ENCODE results near the gene RABEPK. TPM values are rescaled to one million over a fixed set of nuclear protein-coding genes. Genes with fewer than 3 reads are reported as not detected.
"Not testable (repeated sequence)": the region's sequence is repeated elsewhere in the genome, so short reads cannot be mapped to it uniquely, and the experiment has no call there.

The RABEPK gene
- 38.4 TPM for polyA plus RNA-seq (2013, experiment 1 of 2; ENCODE audit: insufficient read length)
- 37.6 TPM for polyA plus RNA-seq (2013, experiment 2 of 2; ENCODE audit: insufficient read length)

GRCh38 chr9:125200216-125201047 lies at the start of gene RABEPK:
RABEPK (plus strand) TSS chr9:125200542; CDS start chr9:125203014, 2,472 bp downstream.
- DNase-seq, result peak; percentile 96

GRCh38 chr9:125151730-125152129 lies 48.6 kb upstream of the RABEPK start:
- DNase-seq, result no peak

- DNase-seq, result no peak
Measured at GRCh38 chr9:125153712-125154367, 46.5 kb upstream of the RABEPK start.

- DNase-seq, result no peak
Measured at GRCh38 chr9:125156551-125156950, 43.8 kb upstream of the RABEPK start.

GRCh38 chr9:125160750-125161149 lies 39.6 kb upstream of the RABEPK start:
- DNase-seq, result no peak

- DNase-seq, result peak; percentile 43
Measured at GRCh38 chr9:125161284-125161918, 38.9 kb upstream of the RABEPK start.

GRCh38 chr9:125162891-125163290 lies 37.5 kb upstream of the RABEPK start:
- DNase-seq, result not testable (repeated sequence)

GRCh38 chr9:125166762-125167161 lies 33.6 kb upstream of the RABEPK start:
- no peak for DNase-seq

GRCh38 chr9:125169895-125170294 lies 30.4 kb upstream of the RABEPK start:
- no peak for DNase-seq

GRCh38 chr9:125172031-125172755 lies 28.1 kb upstream of the RABEPK start:
- peak; percentile 28 for DNase-seq

GRCh38 chr9:125176636-125177035 lies 23.7 kb upstream of the RABEPK start:
- DNase-seq, result peak; percentile 75

- no peak for DNase-seq
Measured at GRCh38 chr9:125177888-125178287, 22.5 kb upstream of the RABEPK start.

- not testable (repeated sequence) for DNase-seq
Measured at GRCh38 chr9:125179776-125180175, 20.6 kb upstream of the RABEPK start.

- no peak for DNase-seq
Measured at GRCh38 chr9:125180876-125181275, 19.5 kb upstream of the RABEPK start.

GRCh38 chr9:125181756-125182155 lies 18.6 kb upstream of the RABEPK start:
- DNase-seq, result not testable (repeated sequence)

- no peak for DNase-seq
Measured at GRCh38 chr9:125183054-125183453, 17.3 kb upstream of the RABEPK start.

GRCh38 chr9:125183561-125183960 lies 16.8 kb upstream of the RABEPK start:
- no peak for DNase-seq

GRCh38 chr9:125189011-125189360 lies 11.4 kb upstream of the RABEPK start:
- no peak for DNase-seq

GRCh38 chr9:125189361-125190289 lies 10.7 kb upstream of the RABEPK start, which contains the start of gene PPP6C:
PPP6C (minus strand) TSS chr9:125189803; CDS start chr9:125189718, 85 bp downstream.
- DNase-seq, result peak; percentile 96

GRCh38 chr9:125190361-125190801 lies 10.0 kb upstream of the RABEPK start:
- DNase-seq, result no peak

GRCh38 chr9:125194466-125194865 lies 5.9 kb upstream of the RABEPK start:
- not testable (repeated sequence) for DNase-seq
